OCI-LY1 (cell line): ENCODE measurements around the gene CA5A.
"Not testable (repeated sequence)": the region's sequence is repeated elsewhere in the genome, so short reads cannot be mapped to it uniquely, and the experiment has no call there.

ENCODE experiments used
- H2AFZ ChIP-seq: fragments of 200-600 bp; sonication (generic), shearing (Covaris generic); 2 replicates; pipeline ENCODE4 v1.6.0; 2014; ENCODE audit warnings: antibody characterized with exemption, mild to moderate bottlenecking, low read length
- H3F3A ChIP-seq: fragments of 200-600 bp; sonication (generic), shearing (Covaris generic); 2 replicates; pipeline ENCODE4 v1.6.0; 2014; ENCODE audit warnings: mild to moderate bottlenecking, antibody characterized with exemption, low read length, moderate library complexity; ENCODE audit not compliant: insufficient read depth
- H3K27ac ChIP-seq: fragments of 200-600 bp; sonication (generic); 2 replicates; pipeline ENCODE4 v1.5.1; 2014; ENCODE audit warnings: low read length, mixed run types, mild to moderate bottlenecking, low read depth; ENCODE audit not compliant: poor library complexity, severe bottlenecking
- H3K27me3 ChIP-seq: fragments of 200-600 bp; sonication (generic); 2 replicates; pipeline ENCODE4 v1.6.0; 2014; ENCODE audit warnings: antibody characterized with exemption, mild to moderate bottlenecking, low read length, moderate library complexity; ENCODE audit not compliant: insufficient read depth
- H3K36me3 ChIP-seq: fragments of 200-600 bp; sonication (generic); 2 replicates; pipeline ENCODE4 v1.6.1; 2014; ENCODE audit warnings: mild to moderate bottlenecking, antibody characterized with exemption, low read length, moderate library complexity, mixed read lengths; ENCODE audit not compliant: insufficient read depth
- H3K4me1 ChIP-seq: fragments of 200-600 bp; sonication (generic); 2 replicates; pipeline ENCODE4 v1.5.1; 2014; ENCODE audit warnings: mild to moderate bottlenecking, low read length, moderate library complexity; ENCODE audit not compliant: insufficient read depth, severe bottlenecking
- H3K4me2 ChIP-seq: fragments of 200-600 bp; sonication (generic), shearing (Covaris generic); 2 replicates; pipeline ENCODE4 v1.6.1; 2014; ENCODE audit warnings: low read length
- H3K4me3 ChIP-seq: fragments of 200-600 bp; sonication (generic); 2 replicates; pipeline ENCODE4 v1.5.1; 2014; ENCODE audit warnings: low read length, low read depth, mild to moderate bottlenecking, mixed read lengths; ENCODE audit not compliant: poor library complexity, severe bottlenecking
- H3K79me2 ChIP-seq: fragments of 200-600 bp; shearing (Covaris generic); 2 replicates; pipeline ENCODE4 v1.6.1; 2016; ENCODE audit warnings: mixed run types, low read length, mixed read lengths; ENCODE audit not compliant: insufficient read depth
- H3K9ac ChIP-seq: fragments of 200-600 bp; sonication (generic), shearing (Covaris generic); 2 replicates; pipeline ENCODE4 v1.6.1; 2014; ENCODE audit warnings: mild to moderate bottlenecking, low read length, mixed read lengths
- H3K9me2 ChIP-seq: fragments of 200-600 bp; sonication (generic), shearing (Covaris generic); 2 replicates; pipeline ENCODE4 v1.6.1; 2014; ENCODE audit warnings: low read depth, mild to moderate bottlenecking, low read length, mixed read lengths
- H3K9me3 ChIP-seq: fragments of 200-600 bp; shearing (Covaris generic); 2 replicates; pipeline ENCODE4 v1.6.1; 2014; ENCODE audit warnings: low read length, mixed read lengths
- H4K20me1 ChIP-seq: fragments of 200-600 bp; sonication (generic), shearing (Covaris generic); 2 replicates; pipeline ENCODE4 v1.6.0; 2016; ENCODE audit warnings: mild to moderate bottlenecking, low read length; ENCODE audit not compliant: insufficient read depth
- TF ChIP-seq, protein P1 (sequence below): fragments of 200-600 bp; sonication (generic), shearing (Covaris generic); IDR thresholded peaks from 2 replicates; pipeline ENCODE4 v1.5.1; 2017; ENCODE audit warnings: mild to moderate bottlenecking, antibody characterized with exemption, low read length, moderate library complexity, mixed read lengths

CA5A gene

DNA sequence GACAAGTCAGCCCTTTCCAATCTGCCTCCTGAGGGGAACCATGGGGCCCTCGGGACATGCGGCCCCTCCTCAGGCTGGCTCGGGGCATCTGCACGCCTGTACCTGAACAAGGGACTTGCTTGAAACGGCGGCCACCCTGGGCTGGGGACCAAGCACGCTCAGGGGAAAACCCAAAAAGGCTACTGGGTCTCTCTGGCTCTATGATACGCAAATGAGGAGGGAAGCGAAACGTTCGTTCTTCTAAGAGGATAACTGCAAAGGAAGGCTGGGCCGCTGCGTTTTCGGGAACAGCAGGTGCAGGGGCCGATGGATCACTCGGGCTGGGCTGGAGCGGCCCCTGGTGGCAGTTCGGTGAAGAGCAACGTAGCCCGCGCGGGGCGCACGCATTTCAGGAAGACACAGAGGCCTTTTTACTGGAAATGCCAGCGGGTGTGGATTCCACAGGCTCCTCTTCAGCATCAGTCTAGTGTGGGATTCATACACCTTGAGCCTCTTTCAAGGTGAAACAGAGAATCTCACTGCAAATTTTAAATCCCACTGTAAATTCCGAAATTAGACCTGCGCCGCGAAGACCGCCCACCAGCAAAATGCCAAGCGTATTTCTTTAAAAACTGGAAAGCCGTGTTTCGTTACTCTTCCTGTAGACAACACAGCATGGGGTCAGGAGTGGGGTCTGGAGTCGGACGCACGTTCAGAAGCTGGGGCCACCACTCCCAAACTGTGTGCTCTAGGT is 27.0 kb downstream of the CA5A start:
- not testable (repeated sequence) for H3K36me3 ChIP-seq, H3K27me3 ChIP-seq, H3K4me3 ChIP-seq, H3K9me3 ChIP-seq, H2AFZ ChIP-seq, H4K20me1 ChIP-seq, H3K79me2 ChIP-seq, H3K27ac ChIP-seq, H3K9me2 ChIP-seq, H3F3A ChIP-seq, H3K9ac ChIP-seq, H3K4me2 ChIP-seq
- TF ChIP-seq, protein P1, sequence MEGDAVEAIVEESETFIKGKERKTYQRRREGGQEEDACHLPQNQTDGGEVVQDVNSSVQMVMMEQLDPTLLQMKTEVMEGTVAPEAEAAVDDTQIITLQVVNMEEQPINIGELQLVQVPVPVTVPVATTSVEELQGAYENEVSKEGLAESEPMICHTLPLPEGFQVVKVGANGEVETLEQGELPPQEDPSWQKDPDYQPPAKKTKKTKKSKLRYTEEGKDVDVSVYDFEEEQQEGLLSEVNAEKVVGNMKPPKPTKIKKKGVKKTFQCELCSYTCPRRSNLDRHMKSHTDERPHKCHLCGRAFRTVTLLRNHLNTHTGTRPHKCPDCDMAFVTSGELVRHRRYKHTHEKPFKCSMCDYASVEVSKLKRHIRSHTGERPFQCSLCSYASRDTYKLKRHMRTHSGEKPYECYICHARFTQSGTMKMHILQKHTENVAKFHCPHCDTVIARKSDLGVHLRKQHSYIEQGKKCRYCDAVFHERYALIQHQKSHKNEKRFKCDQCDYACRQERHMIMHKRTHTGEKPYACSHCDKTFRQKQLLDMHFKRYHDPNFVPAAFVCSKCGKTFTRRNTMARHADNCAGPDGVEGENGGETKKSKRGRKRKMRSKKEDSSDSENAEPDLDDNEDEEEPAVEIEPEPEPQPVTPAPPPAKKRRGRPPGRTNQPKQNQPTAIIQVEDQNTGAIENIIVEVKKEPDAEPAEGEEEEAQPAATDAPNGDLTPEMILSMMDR = peak; percentile 80
- peaks cover 15% of the 10 kb centered on the region for H3K4me1 ChIP-seq

DNA sequence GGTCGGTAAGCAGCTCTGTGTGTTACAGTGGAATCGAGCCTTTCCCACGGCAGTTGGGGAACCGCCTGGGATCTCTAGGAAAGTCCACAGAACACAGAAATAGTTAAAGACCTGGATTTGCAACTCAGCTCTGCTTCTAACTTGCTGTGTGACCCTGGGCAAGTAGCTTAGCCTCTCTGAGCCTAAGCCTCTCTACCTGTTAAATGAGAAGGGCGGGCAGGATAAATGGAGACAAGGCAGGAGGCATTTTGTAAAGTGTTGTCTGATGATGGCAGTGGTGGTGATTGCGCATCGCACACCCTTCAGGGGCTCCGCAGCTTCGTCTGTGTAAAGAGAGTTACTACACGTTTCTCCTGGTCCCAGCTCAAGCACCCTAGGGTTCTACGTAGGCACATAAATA is 28.2 kb downstream of the CA5A start:
- not testable (repeated sequence) for H3K9me3 ChIP-seq, H3K4me3 ChIP-seq, H3K9ac ChIP-seq, H3K79me2 ChIP-seq, H2AFZ ChIP-seq, H4K20me1 ChIP-seq, H3K9me2 ChIP-seq, H3F3A ChIP-seq, H3K27ac ChIP-seq, H3K4me2 ChIP-seq, H3K36me3 ChIP-seq, H3K27me3 ChIP-seq
- peaks cover 15% of the 10 kb centered on the region for H3K4me1 ChIP-seq

DNA sequence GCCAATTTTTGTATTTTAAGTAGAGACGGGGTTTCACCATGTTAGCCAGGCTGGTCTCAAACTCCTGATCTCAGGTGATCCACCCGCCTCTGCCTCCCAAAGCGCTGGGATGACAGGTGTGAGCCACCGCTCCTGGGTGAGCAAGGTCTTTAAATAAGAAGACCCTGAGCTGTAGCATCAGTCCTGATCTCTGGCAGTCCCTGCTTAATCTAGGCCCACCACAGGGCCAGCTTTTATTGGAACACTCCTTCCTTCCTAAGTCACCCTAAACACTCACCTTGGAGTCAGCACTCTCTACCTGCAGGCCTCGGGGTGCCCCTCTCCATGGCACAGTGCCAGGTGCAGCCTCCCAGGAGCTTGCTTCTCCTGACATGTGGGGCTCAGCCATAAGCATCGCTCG is 30.8 kb downstream of the CA5A start:
- H3K27ac ChIP-seq, H3K4me2 ChIP-seq, H3K4me3 ChIP-seq, H4K20me1 ChIP-seq, H3K9me2 ChIP-seq, H3K79me2 ChIP-seq, H3K27me3 ChIP-seq, H3F3A ChIP-seq, H2AFZ ChIP-seq, H3K9ac ChIP-seq, H3K4me1 ChIP-seq, H3K9me3 ChIP-seq, H3K36me3 ChIP-seq: not testable (repeated sequence)

DNA sequence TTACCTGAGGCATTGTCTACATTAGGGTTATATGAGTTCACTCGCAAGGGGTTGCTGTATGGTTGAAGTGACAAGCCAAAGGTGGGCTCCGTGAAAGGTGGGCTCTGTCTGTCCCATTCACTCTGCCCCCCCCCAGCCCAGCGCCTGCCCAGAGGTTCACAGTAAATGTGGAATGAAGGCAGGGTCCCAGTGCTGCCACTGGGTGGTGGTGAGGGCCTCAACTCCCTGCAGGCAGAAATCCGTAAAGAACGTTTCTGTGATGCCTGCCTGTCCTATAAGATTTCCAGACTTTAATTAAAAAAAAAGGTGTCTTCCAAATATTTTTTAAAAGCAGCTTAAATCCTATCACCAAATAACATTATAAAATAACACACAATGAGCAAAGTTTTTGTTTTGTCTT is 31.4 kb downstream of the CA5A start:
- not testable (repeated sequence) for H3K9me3 ChIP-seq, H2AFZ ChIP-seq, H3K36me3 ChIP-seq, H3F3A ChIP-seq, H3K9ac ChIP-seq, H3K27ac ChIP-seq, H3K79me2 ChIP-seq, H3K9me2 ChIP-seq, H3K4me3 ChIP-seq, H4K20me1 ChIP-seq, H3K4me2 ChIP-seq, H3K27me3 ChIP-seq, H3K4me1 ChIP-seq

DNA sequence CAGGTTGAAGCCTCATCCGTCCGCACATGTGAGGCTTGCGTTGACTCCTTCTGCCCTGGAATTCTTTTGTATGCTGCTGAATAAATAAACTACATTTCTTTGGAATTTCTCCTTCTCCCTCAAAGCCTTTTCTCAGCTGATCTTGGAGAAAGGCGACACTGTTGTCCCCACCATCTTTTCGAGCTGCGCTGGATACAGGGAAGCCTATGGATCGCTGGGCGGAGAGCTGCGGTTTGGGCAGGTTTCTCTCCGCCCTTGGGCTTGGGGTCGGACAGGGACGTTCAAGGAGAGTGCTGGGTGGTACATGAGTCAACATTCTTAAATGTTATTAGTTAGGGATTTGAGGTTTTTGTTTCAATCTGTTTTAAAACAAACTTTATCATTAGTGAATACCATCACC is 35.8 kb downstream of the CA5A start:
- H3K9ac ChIP-seq, H3K27ac ChIP-seq, H3K36me3 ChIP-seq, H4K20me1 ChIP-seq, H3K4me2 ChIP-seq, H3F3A ChIP-seq, H3K4me3 ChIP-seq, H3K4me1 ChIP-seq, H3K79me2 ChIP-seq, H3K9me3 ChIP-seq, H3K27me3 ChIP-seq, H3K9me2 ChIP-seq, H2AFZ ChIP-seq: not testable (repeated sequence)
